Activated T-helper 1 cell treated with anti-CD3 and anti-CD28 coated beads, Interleukin-2, amount 50 U/mL, for 16 hours (primary cell): Measurements from ENCODE around the gene DHX58.
"Not testable (repeated sequence)": the region's sequence is repeated elsewhere in the genome, so short reads cannot be mapped to it uniquely, and the experiment has no call there.

ENCODE experiments used
- DNase-seq, 2 donors: peaks; one replicate each; pipeline ENCODE4 v3.0.0-alpha.2; 2020; ENCODE audit warnings: low read depth in 1 of 2, low spot score in 1 of 2

The DHX58 gene

GRCh38 chr17:42112552-42113176, at the start of gene DHX58:
TSS of gene DHX58 (minus strand) at chr17:42112714. CDS start at chr17:42111892, 822 bp downstream.
- DNase-seq: peak; percentile 46 to 63

GRCh38 chr17:42160531-42160910, 48.0 kb upstream of the DHX58 start:
- no peak for DNase-seq

DNA sequence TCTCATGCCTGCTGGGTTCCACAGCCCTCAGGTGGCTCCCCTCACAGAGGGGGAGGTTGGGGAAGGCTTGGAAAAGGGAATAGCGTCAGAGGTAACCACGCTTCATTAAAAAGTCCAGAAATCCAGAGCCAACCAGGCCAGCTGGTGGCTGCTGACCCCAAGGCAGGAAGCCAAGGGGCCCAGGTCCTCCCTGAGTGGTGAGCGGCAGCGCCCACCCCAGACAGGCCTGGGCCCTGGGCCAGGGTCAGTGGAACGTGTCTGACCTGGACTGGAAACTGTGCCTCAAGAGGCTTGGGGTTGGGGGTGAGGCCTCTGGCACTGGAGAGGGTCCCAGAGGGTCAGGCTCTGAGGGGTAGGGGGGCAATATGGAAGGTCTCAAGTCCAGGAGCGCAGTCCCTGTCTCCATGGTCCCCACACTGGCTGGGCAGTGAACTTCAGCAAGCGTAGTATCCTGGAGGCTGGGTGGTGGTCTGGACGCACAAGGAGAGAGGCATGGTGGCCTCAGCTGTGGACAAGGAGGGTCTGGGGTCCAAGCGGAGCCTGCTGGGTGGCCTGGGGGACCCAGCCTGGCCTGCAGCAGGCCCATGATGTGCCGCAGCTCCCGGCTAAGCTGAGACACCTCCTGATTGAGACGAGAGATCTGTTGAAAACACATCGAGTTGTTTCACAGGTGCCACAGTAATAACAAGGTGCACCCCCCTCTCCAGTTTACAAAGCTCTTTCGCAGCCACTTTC, 47.4 kb upstream of the DHX58 start:
- DNase-seq: no peak

DNA sequence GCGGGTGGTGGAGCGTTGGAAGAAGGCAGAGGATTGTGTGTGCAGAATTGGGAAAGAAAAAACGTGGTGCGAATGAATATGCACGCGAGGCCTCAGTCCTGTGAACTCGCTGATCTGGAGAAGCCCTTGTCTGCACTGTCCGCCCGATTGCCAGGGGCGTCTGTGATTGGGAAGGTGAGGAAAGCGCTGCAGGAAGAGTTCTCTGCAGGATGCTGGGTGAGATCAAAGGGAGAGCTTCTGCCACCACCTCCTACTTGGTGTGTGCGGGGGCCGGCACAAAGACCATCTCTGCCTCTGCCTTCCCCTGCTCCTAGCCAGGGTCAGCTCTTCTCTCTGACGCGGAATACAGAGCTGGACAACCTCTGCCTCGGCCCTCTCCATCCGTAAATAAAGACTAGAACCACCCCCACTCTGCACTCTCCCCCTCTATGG, 43.1 kb upstream of the DHX58 start:
- DNase-seq: no peak

GRCh38 chr17:42153919-42154742, 41.6 kb upstream of the DHX58 start:
- no peak for DNase-seq

DNA sequence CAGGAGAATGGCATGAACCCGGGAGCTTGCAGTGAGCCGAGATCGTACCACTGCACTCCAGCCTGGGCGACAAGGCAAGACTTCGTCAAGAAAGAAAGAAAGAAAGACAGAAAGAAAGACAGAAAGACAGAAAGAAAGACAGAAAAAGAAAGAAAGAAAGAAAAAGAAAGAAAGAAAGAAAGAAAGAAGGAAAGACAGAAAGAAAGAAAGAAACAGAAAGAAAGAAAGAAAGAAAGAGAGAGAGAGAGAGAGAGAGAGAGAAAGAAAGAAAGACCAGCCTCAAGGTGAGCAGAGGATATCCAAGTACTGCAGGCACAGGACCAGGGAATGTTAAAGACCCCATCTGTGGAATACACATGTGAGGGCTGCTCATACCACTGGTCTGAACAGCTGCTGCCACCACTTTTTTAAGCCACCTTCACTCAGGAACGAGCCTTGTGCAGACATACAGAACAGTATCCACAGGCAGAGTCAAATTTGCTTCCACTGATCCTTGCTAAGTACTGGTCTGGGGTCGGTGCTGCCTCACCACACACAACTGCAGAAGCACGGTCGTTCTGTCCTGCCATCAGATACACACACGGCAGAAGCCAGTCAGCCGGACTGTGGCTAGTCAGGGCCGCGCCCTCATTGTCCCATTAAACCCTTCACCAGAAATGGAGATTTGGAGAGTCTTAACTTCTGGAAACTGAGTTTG, 34.5 kb upstream of the DHX58 start:
- DNase-seq: no peak

DNA sequence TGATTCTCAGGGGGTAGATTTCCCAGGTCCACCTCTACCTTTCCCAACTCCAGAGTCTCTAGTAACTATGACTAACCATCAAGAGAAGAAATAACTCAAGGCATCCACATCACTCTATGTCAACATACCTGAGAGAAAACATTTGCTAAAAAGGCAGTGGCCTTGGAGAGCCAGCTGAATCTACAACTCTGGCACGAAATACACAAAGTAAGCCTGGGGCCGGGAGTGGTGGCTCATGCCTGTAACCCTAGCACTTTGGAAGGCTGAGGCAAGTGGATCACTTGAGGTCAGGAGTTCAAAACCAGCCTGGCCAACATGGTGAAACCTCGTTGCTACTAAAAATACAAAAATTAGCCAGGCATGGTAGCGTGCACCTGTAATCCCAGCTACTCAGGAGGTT, 30.6 kb upstream of the DHX58 start:
- DNase-seq: not testable (repeated sequence)

DNA sequence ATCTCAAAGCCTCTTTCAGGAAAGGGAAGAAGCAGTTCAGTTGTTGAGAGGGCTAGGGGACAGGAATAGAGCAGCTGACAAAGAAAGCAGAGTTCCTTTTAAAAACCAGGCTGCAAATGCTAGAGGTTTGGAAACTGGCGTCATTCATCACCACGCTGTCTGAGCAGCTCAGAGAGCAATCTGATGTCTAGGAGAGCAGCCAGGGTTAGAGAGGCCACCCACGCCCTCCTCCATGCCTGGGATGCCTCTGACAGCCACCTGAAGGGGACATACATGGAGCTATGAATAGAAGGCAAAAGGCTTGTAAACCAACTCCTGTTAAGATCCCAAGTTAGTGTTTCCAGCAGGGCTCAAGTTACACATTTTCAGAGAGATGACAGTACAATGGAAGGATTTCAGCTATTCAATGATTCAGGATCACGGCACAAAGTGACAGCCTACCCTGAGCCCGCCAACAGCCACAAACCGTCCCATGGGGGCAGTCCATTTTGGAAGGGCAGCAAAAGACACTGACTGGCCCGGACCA, 29.9 kb upstream of the DHX58 start:
- DNase-seq: no peak

GRCh38 chr17:42141382-42141781, 28.9 kb upstream of the DHX58 start:
- no peak for DNase-seq

DNA sequence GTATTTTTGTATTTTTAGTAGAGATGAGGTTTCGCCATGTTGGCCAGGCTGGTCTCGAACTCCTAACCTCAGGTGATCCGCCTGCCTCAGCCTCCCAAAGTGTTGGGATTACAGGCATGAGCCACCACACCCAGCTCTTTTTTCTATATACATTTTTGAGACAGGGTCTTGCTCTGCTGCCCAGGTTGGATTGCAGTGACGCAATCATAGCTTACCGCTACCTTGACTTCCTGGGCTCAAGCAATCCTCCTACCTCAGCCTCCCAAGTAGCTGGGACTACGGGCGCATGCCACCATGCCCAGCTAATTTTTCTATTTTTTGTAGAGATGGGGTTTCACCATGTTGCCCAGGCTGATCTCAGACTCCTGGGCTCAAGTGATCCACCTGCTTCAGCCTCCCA, 28.2 kb upstream of the DHX58 start:
- not testable (repeated sequence) for DNase-seq

DNA sequence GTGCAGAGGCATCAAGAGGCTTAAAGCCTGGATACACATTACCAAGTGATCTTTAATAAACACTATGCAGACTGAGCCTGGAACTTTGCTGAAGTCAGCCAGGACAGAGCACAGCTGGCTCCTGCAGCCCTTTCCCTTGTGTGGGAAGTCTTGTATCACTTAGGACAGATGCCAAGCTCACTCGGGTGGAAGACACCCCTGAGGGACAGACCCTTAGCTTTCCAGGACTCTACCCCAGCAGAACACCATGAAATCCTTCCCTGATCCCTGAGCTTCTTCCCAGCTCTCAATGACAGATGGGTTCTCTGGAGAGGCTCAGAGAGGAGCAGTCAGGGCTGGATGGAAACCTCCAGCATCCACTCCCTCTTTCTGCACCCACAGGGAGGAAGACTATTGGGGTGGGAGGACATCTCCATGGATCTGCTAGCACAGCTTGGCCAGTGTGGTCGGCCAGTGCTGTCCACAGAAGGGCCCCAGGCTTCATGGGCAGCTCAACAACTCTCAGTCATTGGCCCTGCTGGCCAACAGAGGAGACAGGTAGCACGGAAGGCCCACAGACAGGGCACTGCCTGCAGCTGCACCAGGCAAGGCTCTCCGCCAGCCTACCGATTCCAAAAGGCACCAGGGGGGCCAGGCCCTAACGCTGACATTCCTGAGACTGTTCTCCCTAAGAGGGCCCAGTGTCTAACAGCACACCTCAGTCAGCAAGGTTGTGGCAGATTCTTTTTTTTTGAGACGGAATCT, 26.4 kb upstream of the DHX58 start:
- DNase-seq: no peak

- no peak for DNase-seq
Observed at GRCh38 chr17:42136654-42137051, 24.1 kb upstream of the DHX58 start.

DNA sequence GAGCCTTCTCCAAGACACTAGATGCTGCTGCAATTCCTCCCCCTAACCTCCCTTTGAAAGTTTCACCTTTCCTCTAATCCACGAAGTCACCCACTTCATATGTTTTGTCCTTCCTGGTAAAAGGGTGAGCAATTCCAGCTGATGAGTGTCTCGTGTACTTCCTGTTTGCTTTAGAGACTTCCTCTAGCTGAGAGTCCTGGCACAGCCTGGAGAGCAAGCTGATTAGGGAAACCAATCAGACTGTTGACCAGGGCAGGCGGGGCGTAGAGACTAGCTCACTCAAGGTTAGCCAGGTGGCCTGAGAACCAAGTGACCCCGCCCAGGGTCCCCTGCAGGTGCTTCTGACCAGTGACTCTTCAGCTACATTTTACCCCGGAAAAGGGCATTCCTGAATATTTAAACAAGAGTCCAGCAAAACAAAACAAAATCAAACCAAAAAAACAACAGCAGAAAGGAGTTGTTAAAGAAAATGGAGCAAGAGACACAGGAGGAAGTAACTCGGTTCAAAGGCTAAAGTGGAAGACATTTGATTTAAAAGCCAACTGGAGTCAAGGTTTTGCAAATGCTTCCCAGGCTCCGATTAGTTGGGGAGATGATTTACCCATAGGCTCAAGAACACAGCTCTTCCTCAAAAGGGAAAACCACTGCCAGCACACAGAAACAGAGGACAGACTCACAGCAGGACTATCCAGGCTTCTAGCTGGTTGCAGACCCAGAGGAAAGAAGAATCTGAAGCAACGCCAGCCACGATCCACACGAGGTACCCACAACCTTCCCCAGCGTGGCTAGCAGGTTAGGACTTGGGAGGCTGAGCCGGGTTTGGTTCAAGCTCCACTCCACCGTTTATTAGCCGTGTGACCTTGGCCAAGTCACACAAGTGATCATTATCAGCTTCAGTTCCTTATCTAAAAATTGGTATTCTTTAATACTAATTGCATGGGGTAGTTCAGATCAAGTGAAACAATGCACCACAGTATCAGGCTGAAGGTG, 23.4 kb upstream of the DHX58 start:
- DNase-seq: no peak

DNA sequence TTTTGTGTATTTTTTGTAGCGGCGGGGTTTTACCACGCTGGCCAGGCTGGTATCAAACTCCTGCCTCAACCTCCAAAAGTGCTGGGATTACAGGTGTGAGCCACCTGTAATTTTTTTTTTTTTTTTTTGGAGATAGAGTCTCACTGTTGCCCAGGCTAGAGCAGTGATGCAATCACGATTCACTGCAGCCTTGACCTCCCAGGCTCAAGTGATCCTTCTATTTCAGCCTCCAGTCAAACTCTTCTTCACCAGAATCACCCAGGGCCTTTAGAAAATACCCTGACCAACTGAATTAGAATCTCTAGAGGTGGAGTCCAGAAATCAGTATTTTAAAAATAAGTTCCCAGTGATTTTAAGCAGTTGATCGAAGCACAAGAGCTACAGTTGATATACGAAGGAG, 22.6 kb upstream of the DHX58 start:
- DNase-seq: no peak

DNA sequence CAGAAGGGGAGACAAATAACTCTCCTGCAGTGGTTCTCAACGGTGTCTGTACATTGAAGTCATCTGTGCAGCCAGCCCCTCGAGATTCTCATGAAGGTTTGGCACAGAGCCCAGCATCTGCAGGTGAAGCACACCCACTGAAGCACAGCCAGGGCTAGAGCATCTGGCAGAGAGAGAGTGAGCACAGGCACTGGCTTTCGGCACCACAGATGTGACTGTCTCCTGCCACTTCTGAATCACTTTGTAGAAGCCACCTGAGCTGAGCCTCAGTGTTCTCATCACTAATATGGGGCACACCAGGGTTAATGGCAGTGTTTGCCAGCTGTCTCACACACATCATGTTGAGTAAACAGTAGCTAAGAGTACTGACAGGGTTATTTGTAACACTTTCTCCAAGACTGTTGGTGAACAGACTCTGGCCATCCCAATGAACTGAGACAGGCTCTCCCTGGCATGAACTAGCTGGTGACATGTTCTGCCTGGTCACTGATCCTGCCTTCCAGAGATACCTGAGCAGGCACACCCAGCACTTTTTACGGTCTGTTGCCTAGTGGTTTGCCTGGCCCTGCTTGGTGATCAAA, 21.0 kb upstream of the DHX58 start:
- no peak for DNase-seq

- DNase-seq: no peak
Observed at GRCh38 chr17:42132941-42133340, 20.4 kb upstream of the DHX58 start.

GRCh38 chr17:42131981-42132432, 19.5 kb upstream of the DHX58 start:
- no peak for DNase-seq

DNA sequence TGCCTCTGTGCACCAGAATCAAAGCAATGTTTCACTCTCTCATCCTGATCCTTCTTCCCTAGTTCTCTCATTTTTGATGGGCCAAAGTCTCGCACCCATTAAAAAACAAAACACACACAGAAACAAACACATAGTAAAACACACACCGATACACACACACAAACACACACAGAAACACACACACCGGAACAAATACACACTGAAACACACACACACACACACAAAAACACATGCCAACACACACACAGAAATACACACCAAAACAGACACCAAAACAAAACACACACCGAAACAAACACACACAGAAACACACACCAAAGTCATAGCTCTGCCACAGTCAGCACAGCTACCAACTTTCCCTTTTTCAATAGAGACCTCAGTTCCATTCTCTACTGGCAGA, 18.7 kb upstream of the DHX58 start:
- no peak for DNase-seq
